Measurements from ENCODE around the gene DNAJB9. TPM values are rescaled to one million over a fixed set of nuclear protein-coding genes. Genes with fewer than 3 reads are reported as not detected.

Gene DNAJB9
- total and polyA plus RNA-seq, 2 of the 8 experiments (the other 6 are each of a cell fraction or from before 2014, with no cell fraction given), result 1.8 to 9.7 TPM

- no peak for TF ChIP-seq FOSL1 (IDR thresholded peaks at IDR 0.05; ENCODE audit: insufficient read depth, low read depth, low read length)
- TF ChIP-seq EZH2 (IDR thresholded peaks at IDR 0.05; ENCODE audit: low read depth, low read length, severe bottlenecking), result no peak
- TF ChIP-seq E2F6 (IDR thresholded peaks at IDR 0.05), result no peak
These were observed 6.4 kb downstream of the DNAJB9 start (continued) for GRCh38 chr7:108576116-108576515.
